Measurements from ENCODE around the gene SOHLH1.

GRCh38 chr9:135667463-135668001 lies 31.7 kb downstream of the SOHLH1 start:
- TF ChIP-seq, protein P1, sequence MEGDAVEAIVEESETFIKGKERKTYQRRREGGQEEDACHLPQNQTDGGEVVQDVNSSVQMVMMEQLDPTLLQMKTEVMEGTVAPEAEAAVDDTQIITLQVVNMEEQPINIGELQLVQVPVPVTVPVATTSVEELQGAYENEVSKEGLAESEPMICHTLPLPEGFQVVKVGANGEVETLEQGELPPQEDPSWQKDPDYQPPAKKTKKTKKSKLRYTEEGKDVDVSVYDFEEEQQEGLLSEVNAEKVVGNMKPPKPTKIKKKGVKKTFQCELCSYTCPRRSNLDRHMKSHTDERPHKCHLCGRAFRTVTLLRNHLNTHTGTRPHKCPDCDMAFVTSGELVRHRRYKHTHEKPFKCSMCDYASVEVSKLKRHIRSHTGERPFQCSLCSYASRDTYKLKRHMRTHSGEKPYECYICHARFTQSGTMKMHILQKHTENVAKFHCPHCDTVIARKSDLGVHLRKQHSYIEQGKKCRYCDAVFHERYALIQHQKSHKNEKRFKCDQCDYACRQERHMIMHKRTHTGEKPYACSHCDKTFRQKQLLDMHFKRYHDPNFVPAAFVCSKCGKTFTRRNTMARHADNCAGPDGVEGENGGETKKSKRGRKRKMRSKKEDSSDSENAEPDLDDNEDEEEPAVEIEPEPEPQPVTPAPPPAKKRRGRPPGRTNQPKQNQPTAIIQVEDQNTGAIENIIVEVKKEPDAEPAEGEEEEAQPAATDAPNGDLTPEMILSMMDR (IDR thresholded peaks at IDR 0.05) = no peak
- no peak for TF ChIP-seq ZFX (IDR thresholded peaks at IDR 0.05; ENCODE audit: borderline replicate concordance)
